ENCODE results near the gene FHIT.

Gene FHIT

GRCh38 chr3:60954048-60954447 lies 297.2 kb downstream of the FHIT start:
- TF ChIP-seq FOXP2 (optimal IDR thresholded peaks at IDR 0.05; ENCODE audit: borderline replicate concordance, extremely low read depth, extremely low read length, insufficient read depth) (no peak), POLR2AphosphoS5 (IDR thresholded peaks at IDR 0.05; ENCODE audit: low read depth, low read length) (no peak), REST (IDR thresholded peaks at IDR 0.05; ENCODE audit: insufficient read depth in 1 of 2, low read depth in 2 of 2, low read length in 2 of 2) (no peak), TAF1 (IDR thresholded peaks at IDR 0.05; ENCODE audit: borderline replicate concordance, insufficient read depth, low read length) (no peak), SIN3A (IDR thresholded peaks at IDR 0.05; ENCODE audit: borderline replicate concordance, insufficient read depth, low read length) (no peak)

GRCh38 chr3:60953351-60953750 lies 297.9 kb downstream of the FHIT start:
- TF ChIP-seq SIN3A (IDR thresholded peaks at IDR 0.05; ENCODE audit: borderline replicate concordance, insufficient read depth, low read length) (no peak), POLR2AphosphoS5 (IDR thresholded peaks at IDR 0.05; ENCODE audit: low read depth, low read length) (no peak)

- no peak for TF ChIP-seq POLR2AphosphoS5 (IDR thresholded peaks at IDR 0.05; ENCODE audit: low read depth, low read length)
- no peak for TF ChIP-seq FOXP2 (optimal IDR thresholded peaks at IDR 0.05; ENCODE audit: borderline replicate concordance, extremely low read depth, extremely low read length, insufficient read depth)
- no peak for TF ChIP-seq SIN3A (IDR thresholded peaks at IDR 0.05; ENCODE audit: borderline replicate concordance, insufficient read depth, low read length)
- no peak for TF ChIP-seq TAF1 (IDR thresholded peaks at IDR 0.05; ENCODE audit: borderline replicate concordance, insufficient read depth, low read length)
- TF ChIP-seq REST (IDR thresholded peaks at IDR 0.05; ENCODE audit: insufficient read depth in 1 of 2, low read depth in 2 of 2, low read length in 2 of 2): no peak
Observed at GRCh38 chr3:60952055-60952454, 299.2 kb downstream of the FHIT start.

GRCh38 chr3:60949146-60949545 lies 302.1 kb downstream of the FHIT start:
- TF ChIP-seq REST (IDR thresholded peaks at IDR 0.05; ENCODE audit: insufficient read depth in 1 of 2, low read depth in 2 of 2, low read length in 2 of 2): no peak
- TF ChIP-seq TAF1 (IDR thresholded peaks at IDR 0.05; ENCODE audit: borderline replicate concordance, insufficient read depth, low read length): no peak
- no peak for TF ChIP-seq POLR2AphosphoS5 (IDR thresholded peaks at IDR 0.05; ENCODE audit: low read depth, low read length)
- no peak for TF ChIP-seq FOXP2 (optimal IDR thresholded peaks at IDR 0.05; ENCODE audit: borderline replicate concordance, extremely low read depth, extremely low read length, insufficient read depth)

GRCh38 chr3:60948488-60948887 lies 302.8 kb downstream of the FHIT start:
- TF ChIP-seq TAF1 (IDR thresholded peaks at IDR 0.05; ENCODE audit: borderline replicate concordance, insufficient read depth, low read length) (no peak), SIN3A (IDR thresholded peaks at IDR 0.05; ENCODE audit: borderline replicate concordance, insufficient read depth, low read length) (no peak), REST (IDR thresholded peaks at IDR 0.05; ENCODE audit: insufficient read depth in 1 of 2, low read depth in 2 of 2, low read length in 2 of 2) (no peak), FOXP2 (optimal IDR thresholded peaks at IDR 0.05; ENCODE audit: borderline replicate concordance, extremely low read depth, extremely low read length, insufficient read depth) (no peak), POLR2AphosphoS5 (IDR thresholded peaks at IDR 0.05; ENCODE audit: low read depth, low read length) (no peak)
